ENCODE measurements around the gene C5orf52.
"Not testable (repeated sequence)": the region's sequence is repeated elsewhere in the genome, so short reads cannot be mapped to it uniquely, and the experiment has no call there.

C5orf52 gene

GRCh38 chr5:157680239-157680638, 8.9 kb downstream of the C5orf52 start:
- no peak overlapping the region for H3K4me3 ChIP-seq (ENCODE audit: severe bottlenecking)
- no peak for TF ChIP-seq CTCF (IDR thresholded peaks at IDR 0.05; ENCODE audit: poor library complexity, severe bottlenecking)
- H3K9me3 ChIP-seq (ENCODE audit: severe bottlenecking), result no peaks in the 10 kb centered on the region
- ATAC-seq (ENCODE audit: low read depth), result no peak
- H3K36me3 ChIP-seq (ENCODE audit: low read depth), result no peaks in the 10 kb centered on the region
- no peaks in the 10 kb centered on the region for H3K27me3 ChIP-seq (ENCODE audit: insufficient read depth, poor library complexity, severe bottlenecking)
- no peak overlapping the region for H3K27ac ChIP-seq (ENCODE audit: poor library complexity, severe bottlenecking)
- no peak for DNase-seq (ENCODE audit: low spot score)
- no peaks in the 10 kb centered on the region for H3K4me1 ChIP-seq (ENCODE audit: insufficient read depth, poor library complexity, severe bottlenecking)

GRCh38 chr5:157681048-157681447, 9.7 kb downstream of the C5orf52 start:
- no peaks in the 10 kb centered on the region for H3K27me3 ChIP-seq (ENCODE audit: insufficient read depth, poor library complexity, severe bottlenecking)
- H3K9me3 ChIP-seq (ENCODE audit: severe bottlenecking), result no peaks in the 10 kb centered on the region
- DNase-seq (ENCODE audit: low spot score) (no peak), ATAC-seq (ENCODE audit: low read depth) (no peak)
- TF ChIP-seq CTCF (IDR thresholded peaks at IDR 0.05; ENCODE audit: poor library complexity, severe bottlenecking), result no peak
- no peaks in the 10 kb centered on the region for H3K4me1 ChIP-seq (ENCODE audit: insufficient read depth, poor library complexity, severe bottlenecking)
- H3K36me3 ChIP-seq (ENCODE audit: low read depth), result no peaks in the 10 kb centered on the region
- H3K4me3 ChIP-seq (ENCODE audit: severe bottlenecking), result no peak overlapping the region
- no peak overlapping the region for H3K27ac ChIP-seq (ENCODE audit: poor library complexity, severe bottlenecking)

- H3K27me3 ChIP-seq (ENCODE audit: insufficient read depth, poor library complexity, severe bottlenecking), result no peaks in the 10 kb centered on the region
Observed at GRCh38 chr5:157682257-157682656, 10.9 kb downstream of the C5orf52 start.

GRCh38 chr5:157686276-157687197, 15.2 kb downstream of the C5orf52 start:
- H3K27ac ChIP-seq (ENCODE audit: poor library complexity, severe bottlenecking); H3K4me1 ChIP-seq (ENCODE audit: insufficient read depth, poor library complexity, severe bottlenecking); DNase-seq (ENCODE audit: low spot score); ATAC-seq (ENCODE audit: low read depth); H3K27me3 ChIP-seq (ENCODE audit: insufficient read depth, poor library complexity, severe bottlenecking); H3K9me3 ChIP-seq (ENCODE audit: severe bottlenecking); H3K4me3 ChIP-seq (ENCODE audit: severe bottlenecking); H3K36me3 ChIP-seq (ENCODE audit: low read depth): not testable (repeated sequence)

More at GRCh38 chr5:157682257-157682656, 10.9 kb downstream of the C5orf52 start:
- H3K36me3 ChIP-seq (ENCODE audit: low read depth), result no peaks in the 10 kb centered on the region
- no peak overlapping the region for H3K27ac ChIP-seq (ENCODE audit: poor library complexity, severe bottlenecking)
- no peak overlapping the region for H3K4me3 ChIP-seq (ENCODE audit: severe bottlenecking)
- H3K9me3 ChIP-seq (ENCODE audit: severe bottlenecking), result no peaks in the 10 kb centered on the region
- ATAC-seq (ENCODE audit: low read depth) (no peak), DNase-seq (ENCODE audit: low spot score) (no peak)
- TF ChIP-seq CTCF (IDR thresholded peaks at IDR 0.05; ENCODE audit: poor library complexity, severe bottlenecking), result no peak
- H3K4me1 ChIP-seq (ENCODE audit: insufficient read depth, poor library complexity, severe bottlenecking), result no peaks in the 10 kb centered on the region

- no peaks in the 10 kb centered on the region for H3K27me3 ChIP-seq (ENCODE audit: insufficient read depth, poor library complexity, severe bottlenecking)
- H3K27ac ChIP-seq (ENCODE audit: poor library complexity, severe bottlenecking), result no peak overlapping the region
- DNase-seq (ENCODE audit: low spot score) (no peak), ATAC-seq (ENCODE audit: low read depth) (no peak)
- H3K36me3 ChIP-seq (ENCODE audit: low read depth), result no peaks in the 10 kb centered on the region
- no peaks in the 10 kb centered on the region for H3K9me3 ChIP-seq (ENCODE audit: severe bottlenecking)
- TF ChIP-seq CTCF (IDR thresholded peaks at IDR 0.05; ENCODE audit: poor library complexity, severe bottlenecking), result no peak
- no peaks in the 10 kb centered on the region for H3K4me1 ChIP-seq (ENCODE audit: insufficient read depth, poor library complexity, severe bottlenecking)
- no peak overlapping the region for H3K4me3 ChIP-seq (ENCODE audit: severe bottlenecking)
Observed at GRCh38 chr5:157687198-157687554, 15.8 kb downstream of the C5orf52 start.

All from RWPE2 (cell line).